Testis (tissue), 2 donors: ENCODE measurements around the gene GDF3.

Source experiments
- POLR2A ChIP-seq: fragments of 450-650 bp; IDR thresholded peaks from one replicate; pipeline ENCODE4 v1.6.1; 2017; ENCODE audit warnings: antibody characterized with exemption, mild to moderate bottlenecking, moderate library complexity
- TF ChIP-seq, protein P1 (sequence below), 3 experiments: fragments of 450-650 bp in 2 of 3; fragments of 200-600 bp in 1 of 3; sonication (generic) in 1 of 3; IDR thresholded peaks; one replicate each; pipeline ENCODE4 v1.5.1; 2016 to 2019; ENCODE audit warnings: antibody characterized with exemption in 3 of 3, mild to moderate bottlenecking in 2 of 3, moderate library complexity in 1 of 3

DNA sequence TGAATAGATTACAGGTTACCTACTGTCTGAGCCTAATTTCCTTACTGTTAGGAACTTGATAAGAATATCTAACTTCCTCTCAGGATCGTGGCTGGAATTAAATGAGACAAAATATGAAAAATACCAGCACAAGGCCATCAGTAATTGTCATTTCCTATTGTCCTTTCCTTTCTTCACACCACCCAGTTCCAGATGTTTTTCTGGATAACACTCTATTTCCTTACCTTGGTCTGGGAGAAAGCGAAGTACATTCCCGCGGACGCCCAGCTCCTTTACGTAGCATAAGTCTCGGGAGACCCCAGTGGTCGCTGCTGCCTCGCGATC, 376 bp downstream of the GDF3 start:
- no peak for TF ChIP-seq POLR2A
- TF ChIP-seq, protein P1, sequence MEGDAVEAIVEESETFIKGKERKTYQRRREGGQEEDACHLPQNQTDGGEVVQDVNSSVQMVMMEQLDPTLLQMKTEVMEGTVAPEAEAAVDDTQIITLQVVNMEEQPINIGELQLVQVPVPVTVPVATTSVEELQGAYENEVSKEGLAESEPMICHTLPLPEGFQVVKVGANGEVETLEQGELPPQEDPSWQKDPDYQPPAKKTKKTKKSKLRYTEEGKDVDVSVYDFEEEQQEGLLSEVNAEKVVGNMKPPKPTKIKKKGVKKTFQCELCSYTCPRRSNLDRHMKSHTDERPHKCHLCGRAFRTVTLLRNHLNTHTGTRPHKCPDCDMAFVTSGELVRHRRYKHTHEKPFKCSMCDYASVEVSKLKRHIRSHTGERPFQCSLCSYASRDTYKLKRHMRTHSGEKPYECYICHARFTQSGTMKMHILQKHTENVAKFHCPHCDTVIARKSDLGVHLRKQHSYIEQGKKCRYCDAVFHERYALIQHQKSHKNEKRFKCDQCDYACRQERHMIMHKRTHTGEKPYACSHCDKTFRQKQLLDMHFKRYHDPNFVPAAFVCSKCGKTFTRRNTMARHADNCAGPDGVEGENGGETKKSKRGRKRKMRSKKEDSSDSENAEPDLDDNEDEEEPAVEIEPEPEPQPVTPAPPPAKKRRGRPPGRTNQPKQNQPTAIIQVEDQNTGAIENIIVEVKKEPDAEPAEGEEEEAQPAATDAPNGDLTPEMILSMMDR (IDR thresholded peaks at IDR 0.05): no peak
